Activated naive CD4-positive, alpha-beta T cell treated with Interleukin-2 at 50 U/mL for 16 hours (primary cell): Measurements from ENCODE around the gene SNX13.
A peak's percentile ranks its signal among the peaks of the same experiment; 100 is the strongest.

ENCODE experiments used
- DNase-seq: peaks from one replicate; pipeline ENCODE4 v3.0.0-alpha.2; 2020

Gene SNX13

GRCh38 chr7:17772581-17773288 lies 167.6 kb downstream of the SNX13 start:
- no peak for DNase-seq

DNA sequence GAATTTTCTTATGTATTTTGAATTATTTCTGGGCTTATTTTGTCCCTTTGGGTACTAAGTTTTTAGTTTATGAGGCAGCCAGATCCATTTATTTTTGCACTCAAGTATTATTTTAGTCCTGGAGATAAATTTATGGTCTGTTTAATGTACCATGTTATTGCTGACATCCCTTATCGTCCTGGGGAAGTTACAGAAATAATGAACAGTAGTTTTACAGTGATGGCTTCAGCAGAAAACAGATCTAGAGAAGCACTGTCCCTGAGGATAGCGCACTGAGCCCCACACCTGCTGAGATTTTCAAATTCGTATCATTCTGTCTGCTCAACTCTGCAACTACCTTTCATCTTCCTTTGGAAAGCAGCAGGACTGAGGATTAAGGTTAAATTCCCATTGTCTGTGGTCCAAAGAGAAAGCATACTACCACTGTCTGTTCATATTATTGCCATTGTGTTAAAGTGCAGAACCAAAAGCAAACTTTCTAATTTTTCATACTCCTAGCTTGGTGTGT lies 168.3 kb downstream of the SNX13 start:
- no peak for DNase-seq

GRCh38 chr7:17770710-17771375 lies 169.5 kb downstream of the SNX13 start:
- no peak for DNase-seq

DNA sequence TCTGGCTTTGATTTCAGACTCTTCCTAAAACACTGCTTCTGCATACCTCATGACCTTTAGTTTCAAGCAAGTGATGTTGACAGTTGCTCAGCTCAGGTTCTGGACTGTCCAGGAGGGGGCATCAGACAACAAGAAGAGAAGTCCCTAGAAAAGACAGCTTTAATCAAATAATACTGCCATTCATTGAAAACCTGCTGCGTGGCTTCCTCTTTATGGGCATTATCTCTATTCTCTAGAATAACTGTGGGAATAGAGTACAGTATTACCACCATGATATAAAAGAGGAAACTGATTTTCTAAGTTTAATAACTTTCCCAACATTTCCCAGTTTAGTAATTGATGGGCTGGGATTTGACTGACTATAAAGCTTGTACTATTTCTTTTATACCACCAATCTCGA lies 170.4 kb downstream of the SNX13 start:
- DNase-seq, result peak; percentile 50

GRCh38 chr7:17758008-17758407 lies 182.3 kb downstream of the SNX13 start:
- DNase-seq, result no peak

GRCh38 chr7:17746020-17746530 lies 194.2 kb downstream of the SNX13 start:
- DNase-seq, result no peak

DNA sequence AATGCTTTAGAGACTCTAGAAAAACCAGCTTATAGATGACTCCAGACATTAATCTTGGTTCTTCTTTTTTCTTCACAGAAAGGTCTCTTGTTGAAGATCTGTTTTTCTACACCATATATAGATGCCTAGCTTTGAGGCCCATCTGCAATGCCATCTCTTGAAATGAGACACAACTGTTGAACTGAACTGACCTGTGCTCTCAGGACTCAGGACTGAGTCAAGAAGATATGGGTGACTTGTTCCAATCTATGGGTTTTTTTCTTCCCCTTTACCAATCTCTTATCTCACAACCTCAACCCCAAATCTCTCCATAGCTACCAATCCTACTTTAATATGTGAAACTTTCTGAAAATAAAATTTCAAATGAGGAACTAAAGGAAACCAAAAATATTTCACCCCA lies 194.7 kb downstream of the SNX13 start:
- DNase-seq, result no peak

DNA sequence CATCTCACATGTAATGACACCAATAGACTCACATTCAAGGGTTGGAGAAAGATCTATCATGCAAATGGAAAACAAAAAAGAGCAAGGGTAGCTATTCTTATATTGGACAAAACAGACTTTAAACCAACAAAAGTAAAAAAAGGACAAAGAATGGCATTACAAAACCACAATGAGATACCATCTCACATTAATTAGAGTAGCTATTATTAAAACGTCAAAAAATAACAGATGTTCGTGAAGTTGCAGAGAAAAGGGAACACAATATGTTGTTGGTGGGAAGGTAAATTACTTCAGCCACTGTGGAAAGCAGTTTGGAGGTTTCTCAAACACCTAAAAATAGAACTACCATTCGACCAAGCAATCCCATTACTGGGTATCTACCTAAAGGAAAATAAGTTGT lies 197.0 kb downstream of the SNX13 start:
- no peak for DNase-seq

DNA sequence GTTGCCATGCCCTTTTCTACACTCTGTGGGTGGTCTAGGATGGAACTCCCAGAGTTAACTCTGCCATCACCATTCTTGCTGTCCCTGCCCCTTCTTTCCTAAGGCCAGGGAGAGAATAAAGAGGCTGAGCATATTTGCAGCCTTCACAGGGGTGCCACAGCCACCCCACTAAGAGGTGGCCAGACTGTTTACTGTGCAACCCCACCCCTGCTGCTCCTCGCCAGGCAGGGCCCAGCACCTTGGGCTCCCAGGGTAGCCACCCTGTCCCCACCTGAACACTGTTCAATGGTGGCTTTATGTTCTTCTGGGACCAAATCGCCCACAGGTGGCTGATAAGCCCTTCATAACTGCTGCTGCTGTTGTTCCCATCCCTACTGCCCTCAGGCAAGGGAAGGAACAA lies 198.9 kb downstream of the SNX13 start:
- DNase-seq, result no peak
